Panc1 (cell line): ENCODE data around the gene CFAP77. TPM values are rescaled to one million over a fixed set of nuclear protein-coding genes. Genes with fewer than 3 reads are reported as not detected.

ENCODE experiments used
- ATAC-seq: fragments of 200-7000 bp; cut with Tn5 transposase; 2 replicates; pipeline ENCODE4 v1.9.1; 2020; ENCODE audit warnings: mild to moderate bottlenecking, moderate library complexity
- BruUV-seq: library from RNA; stranded (reverse); fragments of 400-500 nt; replicated peaks from 2 replicates; lab custom pipeline; 2021; lab: Mats Ljungman, UMichigan
- CTCF ChIA-PET: fragments of 300-600 bp; sonication (Branson Sonifier 250); formaldehyde crosslinking; loops from one replicate; lab custom pipeline; 2022; ENCODE audit warnings: antibody characterized with exemption; lab: Charles Lee
- POLR2A ChIA-PET: fragments of 300-600 bp; sonication (Branson Sonifier 250); formaldehyde crosslinking; loops from one replicate; lab custom pipeline; 2022; ENCODE audit warnings: antibody characterized with exemption; lab: Charles Lee
- DNase-seq: peaks from one replicate; pipeline ENCODE4 v3.0.0-alpha.2; 2010; ENCODE audit warnings: low read depth, low spot score
- H3K27ac ChIP-seq: 2 replicates; pipeline ENCODE4 v1.5.1; 2011; ENCODE audit warnings: mild to moderate bottlenecking, low read length, inconsistent platforms
- H3K27me3 ChIP-seq: fragments of 200-500 bp; sonication (Bioruptor generic); 2 replicates; pipeline ENCODE4 v1.6.0; 2014; ENCODE audit warnings: low read length, inconsistent platforms; ENCODE audit not compliant: control insufficient read depth, insufficient read depth
- H3K36me3 ChIP-seq: fragments of 200-500 bp; sonication (Bioruptor generic); 2 replicates; pipeline ENCODE4 v1.5.1; 2014; ENCODE audit warnings: inconsistent platforms, mild to moderate bottlenecking, low read length, moderate library complexity; ENCODE audit not compliant: control insufficient read depth, insufficient read depth
- H3K4me1 ChIP-seq: 2 replicates; pipeline ENCODE4 v1.5.1; 2011; ENCODE audit warnings: inconsistent platforms, mild to moderate bottlenecking, low read length, moderate library complexity; ENCODE audit not compliant: control insufficient read depth, insufficient read depth
- H3K4me3 ChIP-seq, 2 experiments: 2 replicates each; pipeline ENCODE4 v1.5.1; 2011 to 2012; ENCODE audit warnings: low read depth in 2 of 2, low read length in 2 of 2, mild to moderate bottlenecking in 2 of 2, inconsistent platforms in 1 of 2, moderate library complexity in 1 of 2
- H3K9me3 ChIP-seq: fragments of 200-500 bp; sonication (Bioruptor generic); 2 replicates; pipeline ENCODE4 v1.5.1; 2014; ENCODE audit warnings: low read depth, mild to moderate bottlenecking, inconsistent platforms, low read length, moderate library complexity; ENCODE audit not compliant: control insufficient read depth, insufficient read depth
- POLR2AphosphoS5 ChIP-seq: IDR thresholded peaks from 2 replicates; pipeline ENCODE4 v1.6.1; 2012; ENCODE audit warnings: mild to moderate bottlenecking, low read depth, low read length, moderate library complexity
- SIN3A ChIP-seq: IDR thresholded peaks from 2 replicates; pipeline ENCODE4 v1.6.1; 2012; ENCODE audit warnings: low read depth, mild to moderate bottlenecking, low read length, moderate library complexity, borderline replicate concordance; ENCODE audit not compliant: insufficient read depth
- TCF7L2 ChIP-seq: IDR thresholded peaks from 2 replicates; pipeline ENCODE4 v1.6.1; 2011; ENCODE audit warnings: mild to moderate bottlenecking, low read depth, low read length, inconsistent platforms
- in situ Hi-C: cut with HindIII; loops from 2 replicates; pipeline ENCODE4 v1.10.0; 2016; ENCODE audit warnings: low sequenced_read_pairs, low pct_unique_long_range_greater_than_20kb
- intact Hi-C: fragments of 100-400 bp; cut with micrococcal nuclease; formaldehyde crosslinking; loops from one replicate; pipeline ENCODE4 v1.10.0; 2022; ENCODE audit not compliant: unreplicated experiment
- total RNA-seq: library from RNA; stranded (reverse); gene quantifications from one replicate; pipeline ENCODE4 v1.2.1, GENCODE V29; 2021; ENCODE audit not compliant: unreplicated experiment
- TF ChIP-seq, protein P1 (sequence below), 2 experiments: IDR thresholded peaks; 2 replicates each; pipeline ENCODE4 v1.6.1; 2011 to 2012; ENCODE audit warnings: low read depth in 2 of 2, control low read depth in 1 of 2, low read length in 1 of 2, mild to moderate bottlenecking in 1 of 2, moderate library complexity in 1 of 2; ENCODE audit not compliant: insufficient read depth in 1 of 2
- TF ChIP-seq, protein P2 (sequence below): fragments of 450-650 bp; IDR thresholded peaks from 2 replicates; pipeline ENCODE4 v1.5.1; 2017; ENCODE audit warnings: mild to moderate bottlenecking

CFAP77 gene
- total RNA-seq, 1 experiment from 2014 or later = not detected

DNA sequence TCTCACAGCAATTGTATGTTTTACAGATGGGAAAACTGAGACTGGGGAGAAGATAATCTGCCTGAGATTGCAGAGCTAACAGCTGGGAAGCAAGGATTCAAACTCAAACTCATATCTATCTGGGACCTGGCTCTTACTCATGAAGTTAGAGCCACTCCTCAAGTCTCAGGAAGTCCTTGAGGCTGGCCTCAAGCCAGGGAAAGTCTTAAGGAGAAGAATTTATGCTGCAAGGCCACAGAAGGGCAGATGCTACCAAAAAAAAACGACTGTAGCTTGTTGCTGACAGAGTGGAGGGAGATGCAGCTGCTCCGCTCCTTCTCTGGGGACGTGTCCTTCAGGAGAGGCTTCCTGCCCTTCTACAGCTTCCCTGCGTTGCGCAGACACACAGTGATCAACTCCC lies 212.1 kb downstream of the CFAP77 start:
- ATAC-seq = no peak
- Histone ChIP-seq H3K4me3 (no peak overlapping the region), H3K27ac (no peak overlapping the region), H3K36me3 (peaks cover 9% of the 10 kb centered on the region), H3K4me1 (no peaks in the 10 kb centered on the region), H3K27me3 (no peaks in the 10 kb centered on the region), H3K9me3 (no peaks in the 10 kb centered on the region)
- in situ Hi-C loops (no loop called here), intact Hi-C loops (no loop called here)
- no TSS peak for BruUV-seq
- ChIA-PET CTCF (interaction anchor here (0.7 kb wide), 1 partner anchor 57 kb away, joined by 7 read pairs; no protein-coding TSS in a partner anchor), POLR2A (interaction anchor here (0.6 kb wide), 1 partner anchor 409 kb away, joined by 4 read pairs; no protein-coding TSS in a partner anchor)
- TF ChIP-seq, protein P1, sequence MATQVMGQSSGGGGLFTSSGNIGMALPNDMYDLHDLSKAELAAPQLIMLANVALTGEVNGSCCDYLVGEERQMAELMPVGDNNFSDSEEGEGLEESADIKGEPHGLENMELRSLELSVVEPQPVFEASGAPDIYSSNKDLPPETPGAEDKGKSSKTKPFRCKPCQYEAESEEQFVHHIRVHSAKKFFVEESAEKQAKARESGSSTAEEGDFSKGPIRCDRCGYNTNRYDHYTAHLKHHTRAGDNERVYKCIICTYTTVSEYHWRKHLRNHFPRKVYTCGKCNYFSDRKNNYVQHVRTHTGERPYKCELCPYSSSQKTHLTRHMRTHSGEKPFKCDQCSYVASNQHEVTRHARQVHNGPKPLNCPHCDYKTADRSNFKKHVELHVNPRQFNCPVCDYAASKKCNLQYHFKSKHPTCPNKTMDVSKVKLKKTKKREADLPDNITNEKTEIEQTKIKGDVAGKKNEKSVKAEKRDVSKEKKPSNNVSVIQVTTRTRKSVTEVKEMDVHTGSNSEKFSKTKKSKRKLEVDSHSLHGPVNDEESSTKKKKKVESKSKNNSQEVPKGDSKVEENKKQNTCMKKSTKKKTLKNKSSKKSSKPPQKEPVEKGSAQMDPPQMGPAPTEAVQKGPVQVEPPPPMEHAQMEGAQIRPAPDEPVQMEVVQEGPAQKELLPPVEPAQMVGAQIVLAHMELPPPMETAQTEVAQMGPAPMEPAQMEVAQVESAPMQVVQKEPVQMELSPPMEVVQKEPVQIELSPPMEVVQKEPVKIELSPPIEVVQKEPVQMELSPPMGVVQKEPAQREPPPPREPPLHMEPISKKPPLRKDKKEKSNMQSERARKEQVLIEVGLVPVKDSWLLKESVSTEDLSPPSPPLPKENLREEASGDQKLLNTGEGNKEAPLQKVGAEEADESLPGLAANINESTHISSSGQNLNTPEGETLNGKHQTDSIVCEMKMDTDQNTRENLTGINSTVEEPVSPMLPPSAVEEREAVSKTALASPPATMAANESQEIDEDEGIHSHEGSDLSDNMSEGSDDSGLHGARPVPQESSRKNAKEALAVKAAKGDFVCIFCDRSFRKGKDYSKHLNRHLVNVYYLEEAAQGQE (IDR thresholded peaks at IDR 0.05; ENCODE audit: insufficient read depth in 1 of 2, low read depth in 2 of 2, low read length in 1 of 2) = no peak
- no peak for TF ChIP-seq POLR2AphosphoS5
- no peak for TF ChIP-seq TCF7L2
- no peak for TF ChIP-seq SIN3A
- TF ChIP-seq, protein P2, sequence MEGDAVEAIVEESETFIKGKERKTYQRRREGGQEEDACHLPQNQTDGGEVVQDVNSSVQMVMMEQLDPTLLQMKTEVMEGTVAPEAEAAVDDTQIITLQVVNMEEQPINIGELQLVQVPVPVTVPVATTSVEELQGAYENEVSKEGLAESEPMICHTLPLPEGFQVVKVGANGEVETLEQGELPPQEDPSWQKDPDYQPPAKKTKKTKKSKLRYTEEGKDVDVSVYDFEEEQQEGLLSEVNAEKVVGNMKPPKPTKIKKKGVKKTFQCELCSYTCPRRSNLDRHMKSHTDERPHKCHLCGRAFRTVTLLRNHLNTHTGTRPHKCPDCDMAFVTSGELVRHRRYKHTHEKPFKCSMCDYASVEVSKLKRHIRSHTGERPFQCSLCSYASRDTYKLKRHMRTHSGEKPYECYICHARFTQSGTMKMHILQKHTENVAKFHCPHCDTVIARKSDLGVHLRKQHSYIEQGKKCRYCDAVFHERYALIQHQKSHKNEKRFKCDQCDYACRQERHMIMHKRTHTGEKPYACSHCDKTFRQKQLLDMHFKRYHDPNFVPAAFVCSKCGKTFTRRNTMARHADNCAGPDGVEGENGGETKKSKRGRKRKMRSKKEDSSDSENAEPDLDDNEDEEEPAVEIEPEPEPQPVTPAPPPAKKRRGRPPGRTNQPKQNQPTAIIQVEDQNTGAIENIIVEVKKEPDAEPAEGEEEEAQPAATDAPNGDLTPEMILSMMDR = no peak
- no peak for DNase-seq

Other genes starting within 250 kb of the CFAP77 start
- 5.1 TPM for gene NTNG2, start 248.2 kb upstream of the CFAP77 start, total RNA-seq
- gene SETX, start 55.2 kb upstream of the CFAP77 start, total RNA-seq = 28.1 TPM
- gene TTF1, start 3.4 kb upstream of the CFAP77 start, total RNA-seq = 8.4 TPM
- not detected for gene BARHL1, start 172.4 kb downstream of the CFAP77 start, total RNA-seq